ENCODE measurements around the gene SLCO3A1. TPM values are rescaled to one million over a fixed set of nuclear protein-coding genes. Genes with fewer than 3 reads are reported as not detected.

The SLCO3A1 gene
- total and polyA plus RNA-seq, 4 donors: 9.6 to 60.7 (median 34.4) TPM

DNA sequence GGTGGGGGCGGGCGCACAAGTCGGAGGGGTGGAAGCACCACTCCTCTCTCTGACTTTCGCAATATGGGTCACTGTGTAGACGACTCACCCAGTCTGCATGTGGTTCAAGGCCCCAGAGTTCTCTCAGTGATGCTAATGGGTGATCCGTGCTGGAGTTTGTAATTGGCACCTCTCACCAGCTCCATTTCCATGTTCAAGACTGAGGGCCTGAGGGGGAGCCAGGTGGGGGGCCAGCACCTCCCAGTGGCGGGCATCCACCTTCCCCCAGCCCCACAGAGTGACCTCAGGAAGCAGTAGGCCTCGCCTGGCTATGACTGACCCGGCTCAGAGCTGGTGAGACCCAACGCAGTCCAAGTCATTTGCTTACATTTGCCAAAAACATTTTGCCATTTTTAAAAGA, 310.1 kb downstream of the SLCO3A1 start:
- no peak overlapping the region for H3K27ac ChIP-seq (ENCODE audit: low read depth in 1 of 2, low read length in 2 of 2)
- ATAC-seq (ENCODE audit: low FRiP score) (no peak), DNase-seq (no peak)
- no peaks in the 10 kb centered on the region for H3K27me3 ChIP-seq (ENCODE audit: control insufficient read depth in 1 of 2, insufficient read depth in 2 of 2, low read length in 1 of 2)
- H3K36me3 ChIP-seq (ENCODE audit: control insufficient read depth in 1 of 2, insufficient read depth in 2 of 2, low read length in 1 of 2): peaks cover 0 to 2% of the 10 kb centered on the region in 2 donors
- no peaks in the 10 kb centered on the region for H3K9me3 ChIP-seq (ENCODE audit: control insufficient read depth, low read length)
- H3K4me3 ChIP-seq (ENCODE audit: low read length in 2 of 2): no peak overlapping the region
- intact Hi-C loops (cut with DNase I): no loop called here
- WGBS, 2 donors: 80 to 81% methylated on average over 10 of the region's 10 CpGs
- no peaks in the 10 kb centered on the region for H3K4me1 ChIP-seq (ENCODE audit: control insufficient read depth in 1 of 2, insufficient read depth in 2 of 2, low read length in 2 of 2)

DNA sequence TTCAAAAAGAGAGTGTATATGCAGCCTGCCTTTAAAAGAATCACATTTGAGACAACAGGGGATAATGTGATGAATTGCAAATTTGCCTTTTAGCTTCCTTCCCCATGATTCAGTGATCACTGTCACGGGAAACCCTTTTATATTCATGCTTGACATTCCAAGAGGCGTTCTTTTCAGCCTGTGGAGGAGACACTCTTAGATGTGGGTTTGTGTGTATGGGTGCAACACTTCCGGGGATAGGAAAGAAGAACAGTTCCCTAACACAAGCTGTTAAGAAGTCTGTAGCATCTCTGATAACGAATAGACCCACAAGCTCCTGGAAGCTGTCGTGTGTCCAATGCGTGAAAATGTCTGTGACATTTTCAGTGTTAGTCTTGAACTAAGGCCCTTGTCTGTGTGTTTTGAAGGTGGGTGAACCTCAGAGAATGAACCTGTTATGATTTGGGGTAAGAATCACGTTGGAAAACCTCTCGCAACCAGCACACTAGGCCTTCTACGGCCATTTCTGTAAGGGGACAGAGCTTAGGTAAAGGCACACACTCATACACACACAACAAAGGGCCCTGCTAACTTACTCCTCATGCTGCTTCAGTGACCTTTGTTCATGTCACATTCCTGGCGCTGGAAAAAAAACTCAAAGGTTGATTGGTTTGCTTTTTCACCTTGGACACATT, 311.0 kb downstream of the SLCO3A1 start:
- Histone ChIP-seq H3K4me1 (ENCODE audit: control insufficient read depth in 1 of 2, insufficient read depth in 2 of 2, low read length in 2 of 2) (no peaks in the 10 kb centered on the region), H3K9me3 (ENCODE audit: control insufficient read depth, low read length) (no peaks in the 10 kb centered on the region), H3K27me3 (ENCODE audit: control insufficient read depth in 1 of 2, insufficient read depth in 2 of 2, low read length in 1 of 2) (no peaks in the 10 kb centered on the region), H3K4me3 (ENCODE audit: low read length in 2 of 2) (no peak overlapping the region), H3K27ac (ENCODE audit: low read depth in 1 of 2, low read length in 2 of 2) (no peak overlapping the region), H3K36me3 (ENCODE audit: control insufficient read depth in 1 of 2, insufficient read depth in 2 of 2, low read length in 1 of 2) (peaks cover 0 to 2% of the 10 kb centered on the region in 2 donors)
- ATAC-seq (ENCODE audit: low FRiP score) (no peak), DNase-seq (no peak)
- WGBS, 2 donors: 78 to 80% methylated on average over 10 of the region's 10 CpGs
- intact Hi-C loops (cut with DNase I): no loop called here

DNA sequence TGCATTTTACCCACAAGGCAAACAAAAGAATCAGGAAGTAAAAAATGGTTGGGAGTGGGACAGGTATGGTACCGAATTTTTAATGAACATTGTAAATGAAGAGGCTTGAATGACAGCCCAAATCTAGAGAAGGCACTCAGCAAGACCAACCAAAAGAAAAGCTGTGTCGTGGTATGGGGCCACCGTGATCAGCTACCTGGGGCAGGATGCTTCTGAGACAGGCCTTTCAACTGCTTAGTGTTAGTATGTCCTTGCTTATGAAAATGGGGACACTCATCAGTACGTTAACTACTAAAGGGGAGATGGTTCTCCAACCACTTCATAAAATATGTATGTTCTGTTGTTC, 311.5 kb downstream of the SLCO3A1 start:
- DNase-seq (no peak), ATAC-seq (ENCODE audit: low FRiP score) (no peak)
- Histone ChIP-seq H3K4me1 (ENCODE audit: control insufficient read depth in 1 of 2, insufficient read depth in 2 of 2, low read length in 2 of 2) (no peaks in the 10 kb centered on the region), H3K4me3 (ENCODE audit: low read length in 2 of 2) (no peak overlapping the region), H3K27ac (ENCODE audit: low read depth in 1 of 2, low read length in 2 of 2) (no peak overlapping the region), H3K36me3 (ENCODE audit: control insufficient read depth in 1 of 2, insufficient read depth in 2 of 2, low read length in 1 of 2) (peaks cover 0 to 2% of the 10 kb centered on the region in 2 donors), H3K9me3 (ENCODE audit: control insufficient read depth, low read length) (no peaks in the 10 kb centered on the region), H3K27me3 (ENCODE audit: control insufficient read depth in 1 of 2, insufficient read depth in 2 of 2, low read length in 1 of 2) (no peaks in the 10 kb centered on the region)
- intact Hi-C loops (cut with DNase I): no loop called here
- WGBS, 2 donors: 67 to 78% methylated on average over 4 of the region's 4 CpGs

DNA sequence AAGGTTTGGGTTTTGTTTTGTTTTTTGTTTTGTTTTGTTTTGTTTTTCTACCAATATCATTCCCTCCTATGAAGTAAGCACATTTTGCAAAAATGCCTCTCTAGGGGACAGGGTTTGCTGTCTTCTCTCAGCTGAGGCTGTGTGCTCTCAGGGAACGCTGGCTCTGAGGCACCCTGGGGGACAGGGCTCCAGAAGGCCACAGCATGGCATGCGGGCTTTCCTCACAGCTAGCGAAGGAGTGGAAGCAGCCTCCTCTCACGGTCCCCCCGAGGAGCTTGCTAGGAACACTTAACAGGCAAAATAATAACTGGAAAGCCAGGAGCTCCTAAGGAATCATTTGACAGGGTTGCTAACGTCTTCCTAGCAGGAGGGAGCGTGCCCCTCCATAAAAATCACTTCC, 312.5 kb downstream of the SLCO3A1 start:
- no peak for DNase-seq
- Histone ChIP-seq H3K36me3 (ENCODE audit: control insufficient read depth in 1 of 2, insufficient read depth in 2 of 2, low read length in 1 of 2) (peaks cover 0 to 2% of the 10 kb centered on the region in 2 donors), H3K4me3 (ENCODE audit: low read length in 2 of 2) (no peak overlapping the region), H3K4me1 (ENCODE audit: control insufficient read depth in 1 of 2, insufficient read depth in 2 of 2, low read length in 2 of 2) (no peaks in the 10 kb centered on the region), H3K27me3 (ENCODE audit: control insufficient read depth in 1 of 2, insufficient read depth in 2 of 2, low read length in 1 of 2) (no peaks in the 10 kb centered on the region), H3K27ac (ENCODE audit: low read depth in 1 of 2, low read length in 2 of 2) (no peak overlapping the region), H3K9me3 (ENCODE audit: control insufficient read depth, low read length) (no peaks in the 10 kb centered on the region)
- WGBS, 2 donors: 60 to 67% methylated on average over 7 of the region's 7 CpGs
- intact Hi-C loops (cut with DNase I): no loop called here
- no peak for ATAC-seq (ENCODE audit: low FRiP score)

DNA sequence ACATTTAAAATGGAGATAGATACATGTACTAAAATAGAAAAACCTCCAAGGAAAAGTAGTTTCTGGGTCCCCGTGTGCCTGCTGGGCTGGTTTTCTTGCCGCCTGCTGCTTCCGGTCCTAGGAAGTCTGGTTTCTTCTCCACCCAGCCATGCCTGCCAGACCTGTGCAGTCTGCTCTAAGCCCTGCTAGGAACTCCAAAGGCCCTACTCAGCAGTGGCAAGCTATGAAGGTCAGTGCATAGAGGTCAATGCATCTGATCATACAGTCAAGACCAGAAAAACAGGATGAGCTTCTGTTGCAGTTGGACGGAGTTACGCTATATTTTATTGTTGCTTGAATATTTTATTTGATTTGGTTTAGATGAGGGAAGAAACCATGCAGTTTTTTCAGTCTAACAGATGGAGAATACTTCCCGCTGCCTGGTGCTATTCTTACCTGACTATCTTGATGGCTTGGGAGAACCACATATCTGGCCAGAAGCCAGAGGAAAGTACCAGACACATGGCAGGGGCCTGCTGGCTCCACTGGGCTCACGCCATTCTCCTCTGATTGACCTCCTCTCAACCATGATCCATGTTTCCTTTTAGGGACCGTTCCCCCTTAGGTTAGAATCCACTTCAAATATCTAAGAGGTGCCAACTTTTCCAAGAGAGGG, 313.4 kb downstream of the SLCO3A1 start:
- Histone ChIP-seq H3K4me3 (ENCODE audit: low read length in 2 of 2) (no peak overlapping the region), H3K36me3 (ENCODE audit: control insufficient read depth in 1 of 2, insufficient read depth in 2 of 2, low read length in 1 of 2) (no peaks in the 10 kb centered on the region), H3K27ac (ENCODE audit: low read depth in 1 of 2, low read length in 2 of 2) (no peak overlapping the region), H3K4me1 (ENCODE audit: control insufficient read depth in 1 of 2, insufficient read depth in 2 of 2, low read length in 2 of 2) (no peaks in the 10 kb centered on the region), H3K27me3 (ENCODE audit: control insufficient read depth in 1 of 2, insufficient read depth in 2 of 2, low read length in 1 of 2) (no peaks in the 10 kb centered on the region), H3K9me3 (ENCODE audit: control insufficient read depth, low read length) (no peaks in the 10 kb centered on the region)
- 85 to 90% methylated on average over 8 of the region's 8 CpGs for WGBS, 2 donors
- ATAC-seq (ENCODE audit: low FRiP score) (peak; percentile 11), DNase-seq (no peak)
- intact Hi-C loops (cut with DNase I): no loop called here

DNA sequence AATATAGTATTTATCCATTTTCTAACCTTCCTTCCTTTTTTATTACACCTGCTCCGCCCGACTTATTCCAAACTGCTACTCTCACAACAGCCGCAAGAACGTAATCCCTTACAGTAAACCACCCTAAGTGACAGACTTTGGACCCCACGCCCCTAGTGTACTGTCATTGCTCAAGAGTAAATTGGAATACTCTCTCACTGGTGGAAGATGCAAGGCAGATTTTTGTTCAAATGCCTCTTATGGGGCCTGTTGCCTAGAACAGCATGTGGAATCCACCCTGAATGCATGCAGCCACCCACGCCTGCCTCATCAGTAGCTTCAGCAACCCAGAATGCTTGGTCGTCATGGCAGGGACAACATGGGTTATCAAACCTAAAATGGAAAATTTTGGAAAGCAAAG, 313.9 kb downstream of the SLCO3A1 start:
- no peaks in the 10 kb centered on the region for H3K27me3 ChIP-seq (ENCODE audit: control insufficient read depth in 1 of 2, insufficient read depth in 2 of 2, low read length in 1 of 2)
- H3K4me3 ChIP-seq (ENCODE audit: low read length in 2 of 2): no peak overlapping the region
- DNase-seq (no peak), ATAC-seq (ENCODE audit: low FRiP score) (no peak)
- H3K9me3 ChIP-seq (ENCODE audit: control insufficient read depth, low read length): no peaks in the 10 kb centered on the region
- WGBS, 2 donors: 94 to 96% methylated on average over 7 of the region's 7 CpGs
- no peaks in the 10 kb centered on the region for H3K36me3 ChIP-seq (ENCODE audit: control insufficient read depth in 1 of 2, insufficient read depth in 2 of 2, low read length in 1 of 2)
- intact Hi-C loops (cut with DNase I): no loop called here
- no peaks in the 10 kb centered on the region for H3K4me1 ChIP-seq (ENCODE audit: control insufficient read depth in 1 of 2, insufficient read depth in 2 of 2, low read length in 2 of 2)
- no peak overlapping the region for H3K27ac ChIP-seq (ENCODE audit: low read depth in 1 of 2, low read length in 2 of 2)

DNA sequence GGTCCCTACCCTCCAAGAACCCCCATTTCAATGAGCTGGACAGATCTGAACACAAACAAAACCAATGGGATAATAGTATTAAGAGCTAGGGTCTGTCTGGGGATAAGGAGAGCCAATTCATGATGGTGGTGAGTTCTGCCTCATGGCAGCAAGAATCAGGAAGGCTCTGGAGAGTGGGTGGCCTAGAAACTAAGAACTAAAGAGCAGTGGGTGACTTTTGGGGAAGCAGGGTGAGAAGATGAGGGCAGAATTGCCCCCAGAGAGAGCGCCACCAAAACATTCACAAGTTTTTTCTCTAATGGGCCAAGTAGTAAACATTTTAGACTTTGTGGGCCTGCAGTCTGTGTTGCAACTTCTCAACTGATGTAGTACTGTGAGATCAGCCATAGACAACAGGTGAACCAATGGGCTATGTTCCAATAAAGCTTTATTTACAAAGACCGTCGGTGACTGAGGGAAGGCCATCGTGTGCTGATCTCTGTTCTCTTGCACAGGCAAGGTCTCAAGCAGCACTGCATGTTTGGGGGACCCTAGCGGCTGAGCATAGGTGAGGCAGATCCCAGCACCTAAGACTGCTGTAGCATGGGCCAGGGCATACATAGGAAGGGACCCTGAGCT, 314.7 kb downstream of the SLCO3A1 start:
- Histone ChIP-seq H3K4me1 (ENCODE audit: control insufficient read depth in 1 of 2, insufficient read depth in 2 of 2, low read length in 2 of 2) (no peaks in the 10 kb centered on the region), H3K9me3 (ENCODE audit: control insufficient read depth, low read length) (no peaks in the 10 kb centered on the region), H3K27me3 (ENCODE audit: control insufficient read depth in 1 of 2, insufficient read depth in 2 of 2, low read length in 1 of 2) (no peaks in the 10 kb centered on the region), H3K27ac (ENCODE audit: low read depth in 1 of 2, low read length in 2 of 2) (no peak overlapping the region), H3K36me3 (ENCODE audit: control insufficient read depth in 1 of 2, insufficient read depth in 2 of 2, low read length in 1 of 2) (no peaks in the 10 kb centered on the region), H3K4me3 (ENCODE audit: low read length in 2 of 2) (no peak overlapping the region)
- DNase-seq: no peak
- intact Hi-C loops (cut with DNase I): no loop called here
- no peak for ATAC-seq (ENCODE audit: low FRiP score)
- 96 to 98% methylated on average over 5 of the region's 5 CpGs for WGBS, 2 donors

DNA sequence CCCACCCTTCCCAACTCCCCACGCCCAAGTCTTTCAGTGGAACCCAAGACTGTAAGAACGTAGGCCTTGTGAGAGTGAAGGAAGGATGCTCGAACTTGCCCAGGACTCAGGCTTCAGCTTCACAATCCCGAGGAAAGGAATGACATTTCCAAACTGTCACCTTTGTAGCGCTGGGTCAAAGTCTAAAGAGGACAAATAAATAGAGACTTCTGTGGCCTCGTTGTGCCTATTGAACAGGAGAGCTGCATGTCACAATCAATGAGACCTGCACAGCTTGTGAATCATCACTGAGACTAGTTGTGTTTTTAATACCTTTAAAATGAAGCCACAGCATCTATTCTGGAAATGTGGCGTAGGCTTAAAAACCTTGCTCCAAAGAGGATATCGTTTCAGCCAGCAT, 317.4 kb downstream of the SLCO3A1 start:
- Histone ChIP-seq H3K36me3 (ENCODE audit: control insufficient read depth in 1 of 2, insufficient read depth in 2 of 2, low read length in 1 of 2) (no peaks in the 10 kb centered on the region), H3K27ac (ENCODE audit: low read depth in 1 of 2, low read length in 2 of 2) (no peak overlapping the region), H3K4me3 (ENCODE audit: low read length in 2 of 2) (no peak overlapping the region), H3K4me1 (ENCODE audit: control insufficient read depth in 1 of 2, insufficient read depth in 2 of 2, low read length in 2 of 2) (no peaks in the 10 kb centered on the region), H3K27me3 (ENCODE audit: control insufficient read depth in 1 of 2, insufficient read depth in 2 of 2, low read length in 1 of 2) (no peaks in the 10 kb centered on the region), H3K9me3 (ENCODE audit: control insufficient read depth, low read length) (no peaks in the 10 kb centered on the region)
- 62 to 75% methylated on average over 8 of the region's 8 CpGs for WGBS, 2 donors
- DNase-seq (no peak), ATAC-seq (ENCODE audit: low FRiP score) (no peak)
- intact Hi-C loops (cut with DNase I): no loop called here

DNA sequence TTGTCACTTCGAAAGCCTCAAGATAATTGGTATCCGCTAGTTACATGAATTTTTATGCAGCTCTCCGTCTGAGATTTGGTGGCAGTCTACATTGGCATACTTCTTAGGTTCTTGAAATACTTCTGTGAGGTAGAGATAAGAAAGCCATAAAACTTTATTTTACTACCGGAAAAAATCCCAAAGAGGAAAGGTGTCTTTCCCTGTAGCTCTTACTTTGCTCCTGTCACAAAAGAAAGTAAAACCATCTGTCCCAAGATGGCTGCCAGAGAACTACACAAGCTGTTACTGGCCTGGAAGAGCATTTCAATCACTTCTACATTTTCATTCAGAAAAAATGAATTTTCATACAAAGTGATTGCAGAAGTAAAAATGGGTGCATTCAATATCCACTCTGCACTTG, 325.4 kb downstream of the SLCO3A1 start:
- H3K9me3 ChIP-seq (ENCODE audit: control insufficient read depth, low read length): peaks cover 1% of the 10 kb centered on the region
- intact Hi-C loops (cut with DNase I): no loop called here
- H3K27ac ChIP-seq (ENCODE audit: low read depth in 1 of 2, low read length in 2 of 2): no peak overlapping the region
- no peaks in the 10 kb centered on the region for H3K4me1 ChIP-seq (ENCODE audit: control insufficient read depth in 1 of 2, insufficient read depth in 2 of 2, low read length in 2 of 2)
- no peaks in the 10 kb centered on the region for H3K36me3 ChIP-seq (ENCODE audit: control insufficient read depth in 1 of 2, insufficient read depth in 2 of 2, low read length in 1 of 2)
- no peaks in the 10 kb centered on the region for H3K27me3 ChIP-seq (ENCODE audit: control insufficient read depth in 1 of 2, insufficient read depth in 2 of 2, low read length in 1 of 2)
- no peak for DNase-seq
- no peak for ATAC-seq (ENCODE audit: low FRiP score)
- no peak overlapping the region for H3K4me3 ChIP-seq (ENCODE audit: low read length in 2 of 2)
- WGBS, 2 donors: 19 to 20% methylated on average over 4 of the region's 4 CpGs

Measured in aorta (tissue), 5 donors.